ENCODE data around the gene CAPZA2. TPM values are rescaled to one million over a fixed set of nuclear protein-coding genes. Genes with fewer than 3 reads are reported as not detected.

Gene CAPZA2
- total and polyA plus RNA-seq, 9 of the 15 experiments (the other 6 are each of a cell fraction or from before 2014, with no cell fraction given), result 67.0 to 524 (median 176) TPM

DNA sequence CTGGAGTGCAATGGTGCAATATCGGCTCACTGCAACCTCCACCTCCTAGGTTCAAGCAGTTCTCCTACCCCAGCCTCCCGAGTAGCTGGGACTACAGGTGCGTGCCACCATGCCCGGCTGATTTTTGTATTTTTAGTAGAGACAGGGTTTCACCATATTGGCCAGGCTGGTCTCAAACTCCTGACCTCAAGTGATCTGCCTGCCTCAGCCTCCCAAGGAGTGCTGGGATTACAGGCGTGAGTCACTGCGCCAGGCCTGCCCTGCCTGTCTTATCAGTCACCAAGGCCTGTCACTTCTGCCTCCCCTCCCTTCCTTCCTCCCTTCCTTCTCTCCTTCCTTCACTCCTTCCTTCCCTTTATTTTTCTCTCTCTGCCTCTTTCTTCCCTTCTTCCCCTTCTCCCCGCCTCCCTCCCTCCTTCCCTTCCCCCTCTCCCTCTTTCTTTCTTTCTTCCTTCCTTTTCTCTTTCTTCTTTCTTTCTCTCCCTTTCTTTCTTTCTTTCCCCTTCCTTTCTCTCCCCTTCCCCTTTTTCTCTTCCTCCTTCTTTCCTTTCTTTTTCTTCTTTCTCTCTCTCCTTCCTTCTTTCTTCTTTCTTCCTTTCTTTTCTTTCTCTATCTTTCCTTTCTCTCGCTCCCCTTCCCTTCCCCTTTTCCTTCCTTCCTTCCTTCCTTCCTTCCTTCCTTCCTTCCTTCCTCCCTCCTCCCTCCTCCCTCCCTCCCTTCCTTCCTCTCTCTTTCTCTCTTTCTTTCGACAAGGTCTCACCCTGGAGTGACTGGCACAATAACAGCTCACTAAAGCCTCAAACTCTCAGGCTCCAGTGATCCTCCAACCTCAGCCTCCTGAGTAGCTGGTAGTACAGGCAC is 87.8 kb downstream of the CAPZA2 start (continued):
- TF ChIP-seq, protein P1, sequence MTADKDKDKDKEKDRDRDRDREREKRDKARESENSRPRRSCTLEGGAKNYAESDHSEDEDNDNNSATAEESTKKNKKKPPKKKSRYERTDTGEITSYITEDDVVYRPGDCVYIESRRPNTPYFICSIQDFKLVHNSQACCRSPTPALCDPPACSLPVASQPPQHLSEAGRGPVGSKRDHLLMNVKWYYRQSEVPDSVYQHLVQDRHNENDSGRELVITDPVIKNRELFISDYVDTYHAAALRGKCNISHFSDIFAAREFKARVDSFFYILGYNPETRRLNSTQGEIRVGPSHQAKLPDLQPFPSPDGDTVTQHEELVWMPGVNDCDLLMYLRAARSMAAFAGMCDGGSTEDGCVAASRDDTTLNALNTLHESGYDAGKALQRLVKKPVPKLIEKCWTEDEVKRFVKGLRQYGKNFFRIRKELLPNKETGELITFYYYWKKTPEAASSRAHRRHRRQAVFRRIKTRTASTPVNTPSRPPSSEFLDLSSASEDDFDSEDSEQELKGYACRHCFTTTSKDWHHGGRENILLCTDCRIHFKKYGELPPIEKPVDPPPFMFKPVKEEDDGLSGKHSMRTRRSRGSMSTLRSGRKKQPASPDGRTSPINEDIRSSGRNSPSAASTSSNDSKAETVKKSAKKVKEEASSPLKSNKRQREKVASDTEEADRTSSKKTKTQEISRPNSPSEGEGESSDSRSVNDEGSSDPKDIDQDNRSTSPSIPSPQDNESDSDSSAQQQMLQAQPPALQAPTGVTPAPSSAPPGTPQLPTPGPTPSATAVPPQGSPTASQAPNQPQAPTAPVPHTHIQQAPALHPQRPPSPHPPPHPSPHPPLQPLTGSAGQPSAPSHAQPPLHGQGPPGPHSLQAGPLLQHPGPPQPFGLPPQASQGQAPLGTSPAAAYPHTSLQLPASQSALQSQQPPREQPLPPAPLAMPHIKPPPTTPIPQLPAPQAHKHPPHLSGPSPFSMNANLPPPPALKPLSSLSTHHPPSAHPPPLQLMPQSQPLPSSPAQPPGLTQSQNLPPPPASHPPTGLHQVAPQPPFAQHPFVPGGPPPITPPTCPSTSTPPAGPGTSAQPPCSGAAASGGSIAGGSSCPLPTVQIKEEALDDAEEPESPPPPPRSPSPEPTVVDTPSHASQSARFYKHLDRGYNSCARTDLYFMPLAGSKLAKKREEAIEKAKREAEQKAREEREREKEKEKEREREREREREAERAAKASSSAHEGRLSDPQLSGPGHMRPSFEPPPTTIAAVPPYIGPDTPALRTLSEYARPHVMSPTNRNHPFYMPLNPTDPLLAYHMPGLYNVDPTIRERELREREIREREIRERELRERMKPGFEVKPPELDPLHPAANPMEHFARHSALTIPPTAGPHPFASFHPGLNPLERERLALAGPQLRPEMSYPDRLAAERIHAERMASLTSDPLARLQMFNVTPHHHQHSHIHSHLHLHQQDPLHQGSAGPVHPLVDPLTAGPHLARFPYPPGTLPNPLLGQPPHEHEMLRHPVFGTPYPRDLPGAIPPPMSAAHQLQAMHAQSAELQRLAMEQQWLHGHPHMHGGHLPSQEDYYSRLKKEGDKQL (CRISPR knock-in tag; IDR thresholded peaks at IDR 0.05; ENCODE audit: borderline replicate concordance), result no peak
- TF ChIP-seq RBM22 (IDR thresholded peaks at IDR 0.05; ENCODE audit: low read depth, low read length, poor library complexity, severe bottlenecking), result no peak
- TF ChIP-seq, protein P2, sequence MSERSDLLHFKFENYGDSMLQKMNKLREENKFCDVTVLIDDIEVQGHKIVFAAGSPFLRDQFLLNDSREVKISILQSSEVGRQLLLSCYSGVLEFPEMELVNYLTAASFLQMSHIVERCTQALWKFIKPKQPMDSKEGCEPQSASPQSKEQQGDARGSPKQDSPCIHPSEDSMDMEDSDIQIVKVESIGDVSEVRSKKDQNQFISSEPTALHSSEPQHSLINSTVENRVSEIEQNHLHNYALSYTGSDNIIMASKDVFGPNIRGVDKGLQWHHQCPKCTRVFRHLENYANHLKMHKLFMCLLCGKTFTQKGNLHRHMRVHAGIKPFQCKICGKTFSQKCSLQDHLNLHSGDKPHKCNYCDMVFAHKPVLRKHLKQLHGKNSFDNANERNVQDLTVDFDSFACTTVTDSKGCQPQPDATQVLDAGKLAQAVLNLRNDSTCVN (CRISPR knock-in tag; IDR thresholded peaks at IDR 0.05), result peak; percentile 95
- peak; percentile 80 for TF ChIP-seq ASH1L (IDR thresholded peaks at IDR 0.05; ENCODE audit: borderline replicate concordance, low read depth, partially characterized antibody)
- no peak for TF ChIP-seq GABPB1 (CRISPR knock-in tag; IDR thresholded peaks at IDR 0.05)
- no peak for TF ChIP-seq KAT2B (IDR thresholded peaks at IDR 0.05; ENCODE audit: low read depth, low read length)
- no peak for TF ChIP-seq CHCHD3 (CRISPR knock-in tag; IDR thresholded peaks at IDR 0.05)
- TF ChIP-seq ZNF23 (CRISPR knock-in tag; IDR thresholded peaks at IDR 0.05), result no peak
- TF ChIP-seq GABPA (tag; conservative IDR thresholded peaks at IDR 0.05; ENCODE audit: low read depth), result no peak
- no peak for TF ChIP-seq HMG20B (CRISPR knock-in tag; IDR thresholded peaks at IDR 0.05)
- TF ChIP-seq, protein P3, sequence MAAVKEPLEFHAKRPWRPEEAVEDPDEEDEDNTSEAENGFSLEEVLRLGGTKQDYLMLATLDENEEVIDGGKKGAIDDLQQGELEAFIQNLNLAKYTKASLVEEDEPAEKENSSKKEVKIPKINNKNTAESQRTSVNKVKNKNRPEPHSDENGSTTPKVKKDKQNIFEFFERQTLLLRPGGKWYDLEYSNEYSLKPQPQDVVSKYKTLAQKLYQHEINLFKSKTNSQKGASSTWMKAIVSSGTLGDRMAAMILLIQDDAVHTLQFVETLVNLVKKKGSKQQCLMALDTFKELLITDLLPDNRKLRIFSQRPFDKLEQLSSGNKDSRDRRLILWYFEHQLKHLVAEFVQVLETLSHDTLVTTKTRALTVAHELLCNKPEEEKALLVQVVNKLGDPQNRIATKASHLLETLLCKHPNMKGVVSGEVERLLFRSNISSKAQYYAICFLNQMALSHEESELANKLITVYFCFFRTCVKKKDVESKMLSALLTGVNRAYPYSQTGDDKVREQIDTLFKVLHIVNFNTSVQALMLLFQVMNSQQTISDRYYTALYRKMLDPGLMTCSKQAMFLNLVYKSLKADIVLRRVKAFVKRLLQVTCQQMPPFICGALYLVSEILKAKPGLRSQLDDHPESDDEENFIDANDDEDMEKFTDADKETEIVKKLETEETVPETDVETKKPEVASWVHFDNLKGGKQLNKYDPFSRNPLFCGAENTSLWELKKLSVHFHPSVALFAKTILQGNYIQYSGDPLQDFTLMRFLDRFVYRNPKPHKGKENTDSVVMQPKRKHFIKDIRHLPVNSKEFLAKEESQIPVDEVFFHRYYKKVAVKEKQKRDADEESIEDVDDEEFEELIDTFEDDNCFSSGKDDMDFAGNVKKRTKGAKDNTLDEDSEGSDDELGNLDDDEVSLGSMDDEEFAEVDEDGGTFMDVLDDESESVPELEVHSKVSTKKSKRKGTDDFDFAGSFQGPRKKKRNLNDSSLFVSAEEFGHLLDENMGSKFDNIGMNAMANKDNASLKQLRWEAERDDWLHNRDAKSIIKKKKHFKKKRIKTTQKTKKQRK (IDR thresholded peaks at IDR 0.05; ENCODE audit: borderline replicate concordance, low read depth, low read length), result no peak
- peak in 1 of 2 experiments; percentile 88; a peak in 2 of 4 replicates for TF ChIP-seq RCOR1 (IDR thresholded peaks at IDR 0.05; ENCODE audit: borderline replicate concordance in 1 of 2, low read depth in 2 of 2, low read length in 2 of 2)
- TF ChIP-seq ATF7 (IDR thresholded peaks at IDR 0.05), result peak; percentile 82; the same call in 1 of the 2 replicates
- TF ChIP-seq NKRF (IDR thresholded peaks at IDR 0.05; ENCODE audit: borderline replicate concordance), result peak; percentile 95

All from K562 (cell line).